K562 (cell line): ENCODE data around the gene SERPINB12. TPM values are rescaled to one million over a fixed set of nuclear protein-coding genes. Genes with fewer than 3 reads are reported as not detected.

Experiments
- ATAC-seq: fragments of 200-7000 bp; cut with Tn5 transposase; 3 replicates; pipeline ENCODE4 v1.9.1; 2020; ENCODE audit warnings: moderate library complexity
- BruUV-seq: library from RNA; stranded (reverse); fragments of 400-500 nt; replicated peaks from 2 replicates; lab custom pipeline; 2021; lab: Mats Ljungman, UMichigan
- CTCF ChIA-PET: fragments of 300-600 bp; formaldehyde crosslinking; extraction: SDS; loops from one replicate; lab custom pipeline; 2021; ENCODE audit warnings: low intra/inter-chr PET ratio; lab: Yijun Ruan, JAX
- POLR2A ChIA-PET: fragments of 300-600, 350-650 bp; sonication (Branson Sonifier 250); formaldehyde crosslinking; extraction: SDS; loops from one replicate; lab custom pipeline; 2021; ENCODE audit warnings: antibody characterized with exemption, inconsistent platforms; lab: Yijun Ruan, JAX
- DNase-seq, 4 experiments: peaks; one replicate each; pipeline versions ENCODE4 v3.0.0 to v3.0.0-alpha.2; 2011 to 2018; ENCODE audit warnings: low spot score in 3 of 4, mixed read lengths in 3 of 4; ENCODE audit errors: extremely low read depth in 1 of 4
- FAIRE-seq: peaks from 2 replicates; lab custom pipeline; 2011; peaks lifted over from hg19 to GRCh38; lab: Jason Lieb, UNC
- H2AFZ ChIP-seq: 2 replicates; pipeline ENCODE4 v1.6.0; 2011; ENCODE audit warnings: low read depth, low read length, control low read depth, inconsistent platforms
- H3K27ac ChIP-seq: fragments of 200-600 bp; 3 replicates; pipeline ENCODE4 v1.8.0; 2011; ENCODE audit warnings: low read depth, mild to moderate bottlenecking, control low read depth, inconsistent platforms, low read length, moderate library complexity, mixed read lengths; ENCODE audit errors: extremely low read depth
- H3K27me3 ChIP-seq, 2 experiments: fragments of 300-600 bp in 1 of 2; 2 replicates in 1 of 2; 3 replicates in 1 of 2; pipeline versions ENCODE4 v1.6.0 to v1.8.0; 2011; ENCODE audit warnings: inconsistent platforms in 2 of 2, low read length in 2 of 2, mild to moderate bottlenecking in 1 of 2, mixed read lengths in 1 of 2, moderate library complexity in 1 of 2; ENCODE audit not compliant: control insufficient read depth in 2 of 2, insufficient read depth in 2 of 2
- H3K36me3 ChIP-seq: fragments of 300-600 bp; 3 replicates; pipeline ENCODE4 v1.8.0; 2011; ENCODE audit warnings: mild to moderate bottlenecking, low read length, inconsistent platforms; ENCODE audit not compliant: control insufficient read depth, insufficient read depth
- H3K4me1 ChIP-seq, 2 experiments: fragments of 200-600 bp in 1 of 2; replicated peaks in 1 of 2; 2 replicates in 1 of 2; 3 replicates in 1 of 2; pipeline versions ENCODE4 v1.5.1 to v1.8.0; 2011; ENCODE audit warnings: inconsistent platforms in 2 of 2, low read length in 2 of 2, mild to moderate bottlenecking in 1 of 2, mixed read lengths in 1 of 2, moderate library complexity in 1 of 2; ENCODE audit not compliant: control insufficient read depth in 2 of 2, insufficient read depth in 2 of 2
- H3K4me2 ChIP-seq: 2 replicates; pipeline ENCODE4 v1.6.1; 2011; ENCODE audit warnings: low read length, control low read depth, inconsistent platforms, mixed read lengths; ENCODE audit not compliant: insufficient read depth
- H3K4me3 ChIP-seq: fragments of 200-600 bp; sonication (generic), shearing (Covaris generic); 2 replicates; pipeline ENCODE4 v1.5.1; 2016; ENCODE audit warnings: control low read depth, inconsistent platforms
- H3K79me2 ChIP-seq: fragments of 200-600 bp; 3 replicates; pipeline ENCODE4 v1.8.0; 2011; ENCODE audit warnings: low read length, inconsistent platforms; ENCODE audit not compliant: control insufficient read depth, insufficient read depth
- H3K9ac ChIP-seq, 2 experiments: 2 replicates each; pipeline versions ENCODE4 v1.6.0 to v1.6.1; 2011; ENCODE audit warnings: low read depth in 2 of 2, low read length in 2 of 2, control low read depth in 1 of 2, inconsistent platforms in 1 of 2, mild to moderate bottlenecking in 1 of 2, mixed read lengths in 1 of 2; ENCODE audit not compliant: insufficient read depth in 1 of 2
- H3K9me1 ChIP-seq: one replicate; pipeline ENCODE4 v1.6.0; 2011; ENCODE audit warnings: inconsistent platforms, mild to moderate bottlenecking, low read length, moderate library complexity; ENCODE audit not compliant: control insufficient read depth, insufficient read depth
- H3K9me3 ChIP-seq: replicated peaks from 2 replicates; pipeline ENCODE4 v1.5.1; 2011; ENCODE audit warnings: low read depth, low read length, inconsistent platforms; ENCODE audit not compliant: control insufficient read depth, insufficient read depth
- H4K20me1 ChIP-seq: replicated peaks from 2 replicates; pipeline ENCODE4 v1.6.1; 2011; ENCODE audit warnings: low read length, inconsistent platforms, mixed read lengths; ENCODE audit not compliant: control insufficient read depth, insufficient read depth
- CCNT2 ChIP-seq: IDR thresholded peaks from 2 replicates; pipeline ENCODE4 v1.6.1; 2011; ENCODE audit warnings: borderline replicate concordance, low read depth, mild to moderate bottlenecking, moderate library complexity, mixed read lengths, low read length; ENCODE audit not compliant: insufficient read length; ENCODE audit errors: extremely low read depth
- GATAD2A ChIP-seq: fragments of 450-650 bp; IDR thresholded peaks from 2 replicates; pipeline ENCODE4 v1.6.1; 2017
- GTF2A2 ChIP-seq: IDR thresholded peaks from 2 replicates; pipeline ENCODE4 v1.6.1; 2016; ENCODE audit warnings: mild to moderate bottlenecking, missing genetic modification characterization, missing compliant biosample characterization
- MTA1 ChIP-seq: fragments of 450-650 bp; IDR thresholded peaks from 2 replicates; pipeline ENCODE4 v1.6.1; 2017; ENCODE audit warnings: borderline replicate concordance
- SMC3 ChIP-seq: conservative IDR thresholded peaks from 2 replicates; pipeline ENCODE4 v1.6.1; 2011; ENCODE audit warnings: low read depth, low read length, improper control_type of control experiment; ENCODE audit not compliant: insufficient read depth
- TCF7 ChIP-seq: sonication (generic); IDR thresholded peaks from 2 replicates; pipeline ENCODE4 v1.6.1; 2016; ENCODE audit warnings: antibody characterized with exemption, borderline replicate concordance
- ZBTB8A ChIP-seq: fragments of 450-650 bp; IDR thresholded peaks from 2 replicates; pipeline ENCODE4 v1.6.1; 2018; ENCODE audit warnings: mild to moderate bottlenecking, moderate library complexity; ENCODE audit not compliant: partially characterized antibody
- ZNF436 ChIP-seq: fragments of 250-450, 450-650 bp; sonication (Bioruptor Pico); formaldehyde crosslinking; IDR thresholded peaks from 2 replicates; pipeline ENCODE4 v1.7.0; 2020; ENCODE audit warnings: mild to moderate bottlenecking
- ZNF586 ChIP-seq: fragments of 450-650 bp; formaldehyde crosslinking; conservative IDR thresholded peaks from 2 replicates; pipeline ENCODE4 v1.4.0; 2020; ENCODE audit warnings: mild to moderate bottlenecking, moderate library complexity
- WGBS: fragments of 100-300 bp; shearing (Covaris generic); methylation state at CpG from one replicate; pipeline ENCODE4 v1.1.6; 2016; ENCODE audit warnings: low coverage, mixed read lengths; ENCODE audit not compliant: insufficient coverage; ENCODE audit errors: missing lambda C conversion rate; 5-methylcytosine and 5-hydroxymethylcytosine counted together
- in situ Hi-C: fragments of 300-500 bp; cut with MboI; formaldehyde crosslinking; loops from 4 replicates; pipeline ENCODE4 v1.15.0; 2018; ENCODE audit warnings: inconsistent platforms, mixed read lengths
- intact Hi-C: fragments of 100-400 bp; cut with micrococcal nuclease; formaldehyde crosslinking; loops from 2 replicates; pipeline ENCODE4 v1.14.2; 2022
- polyA plus RNA-seq, 8 experiments: library from polyadenylated mRNA; depleted of rRNA in 4 of 8; stranded (reverse) in 5 of 8; unstranded in 3 of 8; fragments of >200 nt; fragmentation: Nextera tagmentation in 2 of 8; fragmentation: Illumina TruSeq in 1 of 8; extraction: Ambion mirVana in 2 of 8; extraction: Trizol in 1 of 8; gene quantifications; 2 replicates each; pipeline versions ENCODE4 v1.2.1 to v1.2.3, GENCODE V29; 2011 to 2014; ENCODE audit warnings: inconsistent platforms in 1 of 8, missing spikeins in 1 of 8
- total RNA-seq, 7 experiments: library from RNA; depleted of rRNA in 6 of 7; stranded (reverse); fragments of >200 nt in 6 of 7; fragmentation: Illumina TruSeq in 2 of 7; extraction: Trizol in 2 of 7; gene quantifications; 2 replicates each; pipeline versions ENCODE4 v1.2.1 to v1.2.3, GENCODE V29; 2011 to 2021; ENCODE audit warnings: low replicate concordance in 1 of 7
- TF ChIP-seq, protein P1 (sequence below): IDR thresholded peaks from 2 replicates; pipeline ENCODE4 v1.6.1; 2016; ENCODE audit warnings: missing genetic modification characterization, missing compliant biosample characterization
- TF ChIP-seq, protein P2 (sequence below): fragments of 250-450 bp; sonication (Bioruptor Pico); IDR thresholded peaks from 2 replicates; pipeline ENCODE4 v1.5.0; 2021
- TF ChIP-seq, protein P3 (sequence below): fragments of 450-650 bp; formaldehyde crosslinking; conservative IDR thresholded peaks from 2 replicates; pipeline ENCODE4 v1.4.0; 2022; ENCODE audit warnings: mild to moderate bottlenecking, missing genetic modification characterization

SERPINB12 gene
- total and polyA plus RNA-seq, 9 of the 15 experiments (the other 6 are each of a cell fraction or from before 2014, with no cell fraction given): not detected

DNA sequence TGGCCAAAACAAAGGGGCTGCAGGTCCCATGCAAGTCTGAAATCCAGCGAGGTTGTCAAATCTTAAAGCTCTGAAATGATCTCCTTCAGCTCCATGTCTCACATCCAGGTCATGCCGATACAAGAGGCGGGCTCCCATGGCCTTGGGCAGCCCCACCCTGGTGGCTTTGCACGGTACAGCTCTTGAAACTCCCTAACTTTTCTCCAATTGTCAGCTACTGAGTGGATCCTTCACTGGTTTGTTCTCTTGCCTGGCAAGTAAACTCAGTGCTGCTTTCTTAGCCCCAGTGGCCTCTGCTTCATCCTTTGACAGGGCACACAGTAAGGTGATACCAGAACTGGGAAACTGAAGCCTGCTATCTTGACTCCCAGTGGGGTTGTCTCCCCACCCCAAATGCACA is 71.3 kb downstream of the SERPINB12 start:
- Histone ChIP-seq H2AFZ (no peak overlapping the region), H3K27me3 (no peaks in the 10 kb centered on the region), H3K9me3 (no peaks in the 10 kb centered on the region), H3K4me2 (no peak overlapping the region), H4K20me1 (no peaks in the 10 kb centered on the region), H3K4me1 (no peaks in the 10 kb centered on the region), H3K9ac (no peak overlapping the region), H3K4me3 (no peak overlapping the region), H3K27ac (no peak overlapping the region), H3K9me1 (no peaks in the 10 kb centered on the region), H3K36me3 (no peaks in the 10 kb centered on the region), H3K79me2 (no peaks in the 10 kb centered on the region)
- no peak for FAIRE-seq
- intact Hi-C loops (no loop called here), in situ Hi-C loops (no loop called here)
- no peak for DNase-seq
- 6% methylated on average over 3 of the region's 4 CpGs for WGBS
- BruUV-seq: no TSS peak
- TF ChIP-seq ZNF586 (CRISPR knock-in tag) (no peak), GATAD2A (no peak), TCF7 (no peak), CCNT2 (no peak), MTA1 (no peak), SMC3 (no peak), GTF2A2 (tag) (no peak), ZBTB8A (no peak), ZNF436 (CRISPR knock-in tag) (no peak)
- TF ChIP-seq, protein P1, sequence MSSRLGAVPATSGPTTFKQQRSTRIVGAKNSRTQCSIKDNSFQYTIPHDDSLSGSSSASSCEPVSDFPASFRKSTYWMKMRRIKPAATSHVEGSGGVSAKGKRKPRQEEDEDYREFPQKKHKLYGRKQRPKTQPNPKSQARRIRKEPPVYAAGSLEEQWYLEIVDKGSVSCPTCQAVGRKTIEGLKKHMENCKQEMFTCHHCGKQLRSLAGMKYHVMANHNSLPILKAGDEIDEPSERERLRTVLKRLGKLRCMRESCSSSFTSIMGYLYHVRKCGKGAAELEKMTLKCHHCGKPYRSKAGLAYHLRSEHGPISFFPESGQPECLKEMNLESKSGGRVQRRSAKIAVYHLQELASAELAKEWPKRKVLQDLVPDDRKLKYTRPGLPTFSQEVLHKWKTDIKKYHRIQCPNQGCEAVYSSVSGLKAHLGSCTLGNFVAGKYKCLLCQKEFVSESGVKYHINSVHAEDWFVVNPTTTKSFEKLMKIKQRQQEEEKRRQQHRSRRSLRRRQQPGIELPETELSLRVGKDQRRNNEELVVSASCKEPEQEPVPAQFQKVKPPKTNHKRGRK (tag): no peak
- TF ChIP-seq, protein P2, sequence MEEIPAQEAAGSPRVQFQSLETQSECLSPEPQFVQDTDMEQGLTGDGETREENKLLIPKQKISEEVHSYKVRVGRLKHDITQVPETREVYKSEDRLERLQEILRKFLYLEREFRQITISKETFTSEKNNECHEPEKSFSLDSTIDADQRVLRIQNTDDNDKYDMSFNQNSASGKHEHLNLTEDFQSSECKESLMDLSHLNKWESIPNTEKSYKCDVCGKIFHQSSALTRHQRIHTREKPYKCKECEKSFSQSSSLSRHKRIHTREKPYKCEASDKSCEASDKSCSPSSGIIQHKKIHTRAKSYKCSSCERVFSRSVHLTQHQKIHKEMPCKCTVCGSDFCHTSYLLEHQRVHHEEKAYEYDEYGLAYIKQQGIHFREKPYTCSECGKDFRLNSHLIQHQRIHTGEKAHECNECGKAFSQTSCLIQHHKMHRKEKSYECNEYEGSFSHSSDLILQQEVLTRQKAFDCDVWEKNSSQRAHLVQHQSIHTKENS: no peak
- TF ChIP-seq, protein P3, sequence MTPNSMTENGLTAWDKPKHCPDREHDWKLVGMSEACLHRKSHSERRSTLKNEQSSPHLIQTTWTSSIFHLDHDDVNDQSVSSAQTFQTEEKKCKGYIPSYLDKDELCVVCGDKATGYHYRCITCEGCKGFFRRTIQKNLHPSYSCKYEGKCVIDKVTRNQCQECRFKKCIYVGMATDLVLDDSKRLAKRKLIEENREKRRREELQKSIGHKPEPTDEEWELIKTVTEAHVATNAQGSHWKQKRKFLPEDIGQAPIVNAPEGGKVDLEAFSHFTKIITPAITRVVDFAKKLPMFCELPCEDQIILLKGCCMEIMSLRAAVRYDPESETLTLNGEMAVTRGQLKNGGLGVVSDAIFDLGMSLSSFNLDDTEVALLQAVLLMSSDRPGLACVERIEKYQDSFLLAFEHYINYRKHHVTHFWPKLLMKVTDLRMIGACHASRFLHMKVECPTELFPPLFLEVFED (CRISPR knock-in tag): no peak
- ATAC-seq: no peak
- ChIA-PET POLR2A (interaction anchor here (0.6 kb wide), 1 partner anchor 358 kb away, joined by 3 read pairs; no protein-coding TSS in a partner anchor), CTCF (no interaction called here)
